ENCODE measurements around the gene TK2. TPM values are rescaled to one million over a fixed set of nuclear protein-coding genes. Genes with fewer than 3 reads are reported as not detected.

TK2 gene
- total RNA-seq, 1 experiment from 2014 or later, result 31.2 TPM

DNA sequence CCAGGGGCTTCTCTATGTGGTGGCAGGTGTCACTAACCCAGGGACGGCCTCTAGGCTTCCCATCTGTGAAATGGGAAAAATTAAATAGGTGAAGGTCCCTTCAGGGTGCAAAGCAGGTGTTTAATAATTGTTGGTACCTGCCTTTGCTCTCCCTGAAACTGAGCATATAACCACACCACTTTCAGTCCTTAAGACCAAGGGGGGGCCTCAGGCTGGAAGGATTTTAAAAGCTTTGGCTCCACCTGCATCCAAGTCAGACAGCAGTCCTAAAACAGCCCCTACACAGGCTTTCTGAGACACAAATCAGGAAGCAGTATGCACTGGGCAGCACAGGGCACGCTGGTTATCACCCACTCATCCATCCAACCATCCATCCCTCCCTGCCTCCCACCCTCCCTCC is 55.0 kb downstream of the TK2 start:
- DNase-seq (ENCODE audit: unreplicated experiment), result no peak
- Mint-ChIP-seq H3K4me1 (ENCODE audit: insufficient read depth, unreplicated experiment) (no peaks in the 10 kb centered on the region), H3K36me3 (ENCODE audit: insufficient read depth, unreplicated experiment) (peaks cover 5% of the 10 kb centered on the region), H3K27ac (ENCODE audit: low read depth, unreplicated experiment) (no peak overlapping the region), H3K27me3 (ENCODE audit: insufficient read depth, unreplicated experiment) (no peaks in the 10 kb centered on the region), H3K9me3 (ENCODE audit: unreplicated experiment) (no peaks in the 10 kb centered on the region), H3K4me3 (ENCODE audit: unreplicated experiment) (no peak overlapping the region)
- BruUV-seq (replicated peaks), result no TSS peak
- TF ChIP-seq, protein P1, sequence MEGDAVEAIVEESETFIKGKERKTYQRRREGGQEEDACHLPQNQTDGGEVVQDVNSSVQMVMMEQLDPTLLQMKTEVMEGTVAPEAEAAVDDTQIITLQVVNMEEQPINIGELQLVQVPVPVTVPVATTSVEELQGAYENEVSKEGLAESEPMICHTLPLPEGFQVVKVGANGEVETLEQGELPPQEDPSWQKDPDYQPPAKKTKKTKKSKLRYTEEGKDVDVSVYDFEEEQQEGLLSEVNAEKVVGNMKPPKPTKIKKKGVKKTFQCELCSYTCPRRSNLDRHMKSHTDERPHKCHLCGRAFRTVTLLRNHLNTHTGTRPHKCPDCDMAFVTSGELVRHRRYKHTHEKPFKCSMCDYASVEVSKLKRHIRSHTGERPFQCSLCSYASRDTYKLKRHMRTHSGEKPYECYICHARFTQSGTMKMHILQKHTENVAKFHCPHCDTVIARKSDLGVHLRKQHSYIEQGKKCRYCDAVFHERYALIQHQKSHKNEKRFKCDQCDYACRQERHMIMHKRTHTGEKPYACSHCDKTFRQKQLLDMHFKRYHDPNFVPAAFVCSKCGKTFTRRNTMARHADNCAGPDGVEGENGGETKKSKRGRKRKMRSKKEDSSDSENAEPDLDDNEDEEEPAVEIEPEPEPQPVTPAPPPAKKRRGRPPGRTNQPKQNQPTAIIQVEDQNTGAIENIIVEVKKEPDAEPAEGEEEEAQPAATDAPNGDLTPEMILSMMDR (IDR thresholded peaks at IDR 0.05; ENCODE audit: unreplicated experiment), result no peak
- CTCF ChIA-PET, result interaction anchor here (0.6 kb wide), 1 partner anchor 48 kb away, joined by 3 read pairs; no protein-coding TSS in a partner anchor
- POLR2A ChIA-PET, result interaction anchor here (0.7 to 1.7 kb wide), 2 partner anchors 13 to 17 kb away, joined by 4 read pairs; no protein-coding TSS in a partner anchor
- intact Hi-C loops (cut with micrococcal nuclease), result no loop called here

- H3K36me3 Mint-ChIP-seq (ENCODE audit: insufficient read depth, unreplicated experiment), result peaks cover 5% of the 10 kb centered on the region
- TF ChIP-seq, protein P1 (IDR thresholded peaks at IDR 0.05; ENCODE audit: unreplicated experiment), result no peak
- POLR2A ChIA-PET, result interaction anchor here (1.7 kb wide), 1 partner anchor 14 kb away, joined by 4 read pairs; no protein-coding TSS in a partner anchor
- H3K9me3 Mint-ChIP-seq (ENCODE audit: unreplicated experiment), result no peaks in the 10 kb centered on the region
- no peaks in the 10 kb centered on the region for H3K27me3 Mint-ChIP-seq (ENCODE audit: insufficient read depth, unreplicated experiment)
- no peak overlapping the region for H3K4me3 Mint-ChIP-seq (ENCODE audit: unreplicated experiment)
- intact Hi-C loops (cut with micrococcal nuclease), result no loop called here
- DNase-seq (ENCODE audit: unreplicated experiment), result no peak
- BruUV-seq (replicated peaks), result no TSS peak
- H3K4me1 Mint-ChIP-seq (ENCODE audit: insufficient read depth, unreplicated experiment), result no peaks in the 10 kb centered on the region
- H3K27ac Mint-ChIP-seq (ENCODE audit: low read depth, unreplicated experiment), result no peak overlapping the region
- CTCF ChIA-PET, result interaction anchor here (0.8 to 1.0 kb wide), 2 partner anchors 12 to 85 kb away, joined by 3 read pairs; no protein-coding TSS in a partner anchor
These were observed 56.2 kb downstream of the TK2 start for GRCh38 chr16:66493490-66494401.

- H3K27me3 Mint-ChIP-seq (ENCODE audit: insufficient read depth, unreplicated experiment), result no peaks in the 10 kb centered on the region
- no peaks in the 10 kb centered on the region for H3K9me3 Mint-ChIP-seq (ENCODE audit: unreplicated experiment)
- ChIA-PET CTCF (interaction anchor here (0.9 to 1.4 kb wide), 3 partner anchors 9 to 134 kb away, joined by 3 to 9 read pairs (median 4); no protein-coding TSS in a partner anchor), POLR2A (no interaction called here)
- intact Hi-C loops (cut with micrococcal nuclease), result no loop called here
- H3K27ac Mint-ChIP-seq (ENCODE audit: low read depth, unreplicated experiment), result peak overlapping the region; percentile 49
- H3K36me3 Mint-ChIP-seq (ENCODE audit: insufficient read depth, unreplicated experiment), result peaks cover 5% of the 10 kb centered on the region
- no peak overlapping the region for H3K4me3 Mint-ChIP-seq (ENCODE audit: unreplicated experiment)
- peaks cover 13% of the 10 kb centered on the region for H3K4me1 Mint-ChIP-seq (ENCODE audit: insufficient read depth, unreplicated experiment)
- DNase-seq (ENCODE audit: unreplicated experiment), result no peak
- no TSS peak for BruUV-seq (replicated peaks)
- TF ChIP-seq, protein P1 (IDR thresholded peaks at IDR 0.05; ENCODE audit: unreplicated experiment), result no peak
These were observed 58.2 kb downstream of the TK2 start for GRCh38 chr16:66491716-66492064.

Measured in MCF 10A (cell line).